SK-N-DZ (cell line): ENCODE data around the gene SNN.
A peak's percentile ranks its signal among the peaks of the same experiment; 100 is the strongest.

Source experiments
- DNase-seq: peaks from one replicate; pipeline ENCODE4 v3.0.0-alpha.2; 2015; ENCODE audit warnings: low spot score

The SNN gene

DNA sequence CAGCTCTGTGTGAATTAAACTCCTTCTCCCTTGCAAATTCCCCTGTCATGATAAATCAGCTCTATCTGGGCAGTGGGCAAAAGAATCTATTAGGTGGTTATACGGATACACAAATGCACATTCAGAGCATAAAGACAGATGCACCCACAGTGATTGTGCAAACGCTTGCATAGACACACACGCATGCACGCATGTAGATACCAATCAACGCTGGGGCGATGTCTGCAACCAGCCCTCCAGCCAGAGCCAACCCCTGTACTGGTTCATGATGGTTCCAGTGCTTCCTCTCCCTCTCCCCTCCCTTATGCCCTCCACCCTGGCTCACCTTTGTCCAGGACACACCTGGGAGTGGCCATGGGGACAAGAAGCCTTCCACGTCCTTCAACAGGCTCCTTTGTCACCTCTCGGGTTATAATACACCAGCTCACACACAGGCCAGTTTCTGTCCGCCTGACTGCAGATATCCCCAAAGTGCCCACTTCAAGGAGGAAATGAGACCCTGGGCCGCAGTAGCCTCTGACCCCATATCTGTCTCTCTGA, 33.1 kb upstream of the SNN start:
- no peak for DNase-seq

GRCh38 chr16:11635679-11636171, 32.5 kb upstream of the SNN start:
- DNase-seq, result no peak

DNA sequence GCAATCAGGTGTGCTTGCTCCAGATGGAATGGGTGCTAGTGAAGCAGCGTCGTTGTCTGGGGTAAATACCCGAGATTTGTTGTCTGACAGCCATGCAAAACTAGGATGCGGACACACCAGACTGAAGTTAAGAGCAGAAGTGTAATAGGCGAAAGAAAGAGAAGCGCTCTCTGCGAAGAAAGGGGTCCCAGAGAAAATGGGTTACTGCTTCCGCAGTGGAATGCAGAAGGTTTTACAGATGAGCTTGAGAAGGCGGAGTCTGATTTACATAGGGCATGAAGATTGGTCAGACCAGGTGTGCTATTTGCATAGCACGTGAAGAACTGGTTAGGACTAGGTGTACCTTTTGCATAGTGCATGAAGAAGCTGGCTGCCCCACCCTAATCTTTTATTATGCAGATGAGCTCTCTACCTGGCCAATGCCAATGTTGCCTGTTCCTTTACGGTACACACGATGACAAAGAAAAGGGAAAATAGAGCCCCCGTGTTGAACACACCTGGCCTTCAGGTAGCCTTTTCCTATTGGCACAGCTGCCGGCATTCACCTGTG, 32.0 kb upstream of the SNN start:
- DNase-seq, result no peak

- no peak for DNase-seq
These were observed 30.9 kb upstream of the SNN start for GRCh38 chr16:11637320-11637719.

GRCh38 chr16:11638140-11638539, 30.1 kb upstream of the SNN start:
- DNase-seq, result no peak

GRCh38 chr16:11639008-11639562, 29.2 kb upstream of the SNN start:
- DNase-seq, result no peak

DNA sequence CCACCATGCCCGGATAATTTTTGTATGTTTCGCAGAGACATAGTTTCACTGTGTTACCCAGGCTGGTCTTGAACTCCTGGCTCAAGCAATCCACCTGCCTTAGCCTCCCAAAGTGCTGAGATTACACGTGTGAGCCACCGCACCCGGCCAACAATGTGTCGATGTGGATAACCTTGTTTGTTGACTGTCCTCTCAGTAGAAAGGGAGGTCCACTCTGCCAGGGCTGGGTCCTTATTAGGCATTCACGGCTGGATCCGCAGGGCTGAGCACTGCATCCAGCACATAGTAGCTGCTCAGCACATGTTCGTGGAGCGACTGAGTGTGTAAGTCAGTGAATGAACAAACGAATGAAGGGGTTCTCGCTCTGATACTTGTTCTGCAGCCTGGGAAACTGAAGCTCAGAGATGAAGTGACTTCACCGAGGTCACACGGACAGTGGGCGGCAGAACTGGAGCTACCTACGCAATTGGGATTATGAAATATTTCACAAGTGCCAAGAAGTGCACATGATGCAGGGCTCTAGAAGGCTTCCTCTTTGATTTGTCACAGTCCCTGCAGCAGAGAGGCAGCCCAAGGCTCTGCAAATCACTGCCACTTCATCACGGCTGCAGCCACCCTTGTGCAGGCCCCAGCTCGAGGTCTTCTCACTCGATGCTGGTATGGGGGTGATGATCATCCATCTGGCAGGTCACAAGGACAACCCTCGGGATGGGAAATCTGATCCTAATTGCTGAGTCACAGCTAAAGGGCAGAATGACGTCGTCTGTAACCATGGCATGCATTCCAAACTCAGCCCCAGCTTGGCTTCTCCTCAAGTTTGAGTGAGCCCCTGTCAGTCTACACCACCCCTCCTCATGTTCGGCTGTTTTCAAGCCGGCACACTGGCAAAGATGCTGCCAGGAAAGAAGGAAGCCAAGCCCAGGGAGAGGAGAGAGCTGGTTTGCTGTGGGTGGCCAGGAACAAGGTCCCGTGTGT, 28.0 kb upstream of the SNN start:
- DNase-seq, result peak; percentile 57

DNA sequence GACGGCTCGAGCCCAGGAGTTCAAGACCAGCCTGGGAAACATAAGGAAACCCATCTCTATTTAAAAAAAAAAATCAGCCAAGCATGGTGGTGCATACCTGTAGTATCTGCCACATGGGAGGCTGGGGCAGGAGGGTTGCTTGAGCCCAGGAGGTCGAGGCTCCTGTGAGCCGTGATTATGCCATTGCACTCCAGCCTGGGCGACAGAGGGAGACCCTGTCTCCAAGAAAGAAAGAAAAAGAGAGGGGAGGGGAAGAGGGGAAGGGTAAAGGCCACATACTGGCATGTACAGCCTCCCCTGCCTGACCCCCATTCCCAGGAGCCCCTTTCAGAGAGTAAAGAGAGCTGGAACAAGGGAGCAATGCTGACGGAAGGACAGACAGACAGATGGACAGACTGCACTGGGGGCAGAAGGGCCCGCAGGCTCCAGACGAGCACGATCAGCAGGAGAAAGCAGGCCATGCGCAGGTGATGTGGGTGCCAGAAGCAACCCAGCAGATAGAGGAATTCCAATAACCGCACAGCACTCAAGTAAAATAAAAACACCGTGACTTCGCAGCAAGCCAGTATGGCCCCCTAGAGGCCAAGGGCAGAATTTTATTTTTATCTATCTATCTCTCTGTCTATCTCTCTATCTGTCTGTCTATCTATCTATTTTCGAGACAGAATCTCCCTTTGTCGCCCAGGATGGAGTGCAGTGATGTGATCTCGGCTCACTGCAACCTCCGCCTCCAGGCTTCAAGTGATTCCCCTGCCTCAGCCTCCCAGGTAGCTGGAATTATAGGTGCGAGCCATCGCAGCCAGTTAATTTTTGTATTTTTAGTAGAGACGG, 27.1 kb upstream of the SNN start:
- peak; percentile 39 for DNase-seq

DNA sequence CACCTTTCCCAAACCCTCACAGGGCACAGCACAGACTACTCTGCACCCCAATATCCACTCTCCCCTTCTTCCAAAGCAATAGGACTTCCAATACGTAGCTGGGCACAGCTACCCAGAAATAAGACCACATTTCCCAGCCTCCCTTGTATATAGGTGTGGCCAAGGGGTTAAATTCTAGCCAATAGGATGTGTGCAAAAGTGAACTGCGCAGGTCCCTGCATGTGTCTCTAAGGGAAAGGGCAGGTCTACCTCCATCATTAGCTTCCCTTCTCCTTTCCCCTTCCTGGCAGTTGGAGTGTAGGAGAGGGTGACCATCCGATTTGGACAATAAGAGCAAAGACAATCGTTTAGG, 25.5 kb upstream of the SNN start:
- peak; percentile 32 for DNase-seq

GRCh38 chr16:11649276-11649675, 19.0 kb upstream of the SNN start:
- no peak for DNase-seq

- no peak for DNase-seq
These were observed 17.3 kb upstream of the SNN start for GRCh38 chr16:11650641-11651591.

GRCh38 chr16:11651796-11652195, 16.5 kb upstream of the SNN start:
- DNase-seq, result no peak

- no peak for DNase-seq
These were observed 12.6 kb upstream of the SNN start for GRCh38 chr16:11655655-11656054.

GRCh38 chr16:11657556-11657955, 10.7 kb upstream of the SNN start:
- DNase-seq, result no peak

GRCh38 chr16:11658896-11659708, 9.2 kb upstream of the SNN start:
- DNase-seq, result no peak

- no peak for DNase-seq
These were observed 7.7 kb upstream of the SNN start for GRCh38 chr16:11660565-11660964.

- no peak for DNase-seq
These were observed 5.7 kb upstream of the SNN start for GRCh38 chr16:11662582-11662981.

DNA sequence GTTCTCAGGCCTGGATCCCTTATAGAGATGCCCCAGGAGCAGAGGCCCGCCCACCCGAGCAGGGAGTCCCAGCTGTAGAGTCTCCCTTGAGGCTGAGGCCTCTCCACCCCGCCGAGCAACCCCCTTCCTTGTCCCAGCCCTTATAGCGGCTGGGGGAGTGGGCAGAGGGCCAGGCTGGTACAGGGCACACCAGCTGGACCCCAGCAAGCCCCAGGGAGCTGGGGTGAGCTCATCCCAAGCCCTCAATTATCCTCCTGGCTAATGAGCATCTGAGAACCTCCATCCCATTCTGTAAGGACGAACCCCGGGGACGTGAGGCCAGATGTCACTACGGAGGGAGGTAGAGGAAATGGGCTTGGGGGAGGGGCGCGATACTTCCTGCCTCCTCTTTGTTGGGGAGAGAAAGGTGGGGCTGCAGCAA, 3.2 kb upstream of the SNN start:
- DNase-seq, result no peak
